Common myeloid progenitor, CD34-positive (primary cell): ENCODE measurements around the gene CISTR.

ENCODE experiments used
- CTCF ChIA-PET: fragments of 350-600 bp; sonication (Branson Sonifier 250); formaldehyde crosslinking; loops from one replicate; lab custom pipeline; 2021; ENCODE audit warnings: antibody characterized with exemption; lab: Charles Lee
- POLR2A ChIA-PET: fragments of 350-600 bp; sonication (Branson Sonifier 250); formaldehyde crosslinking; loops from one replicate; lab custom pipeline; 2021; ENCODE audit warnings: antibody characterized with exemption; lab: Charles Lee
- DNase-seq, 3 donors: peaks; one replicate each; pipeline versions ENCODE4 v3.0.0 to v3.0.0-alpha.2; 2013
- H3K27ac ChIP-seq, 2 experiments: 1 replicate in 1 of 2; 2 replicates in 1 of 2; pipeline ENCODE4 v1.7.0; 2013; ENCODE audit warnings: inconsistent platforms in 2 of 2, low read length in 2 of 2, mild to moderate bottlenecking in 2 of 2, low read depth in 1 of 2, moderate library complexity in 1 of 2; ENCODE audit not compliant: severe bottlenecking in 2 of 2, insufficient read depth in 1 of 2, poor library complexity in 1 of 2
- H3K27me3 ChIP-seq, 5 experiments: replicated peaks in 2 of 5; 1 replicate in 3 of 5; 2 replicates in 2 of 5; pipeline versions ENCODE4 v1.6.1 to v1.7.0; 2013; ENCODE audit warnings: low read length in 4 of 5, mild to moderate bottlenecking in 2 of 5, moderate library complexity in 2 of 5, inconsistent platforms in 1 of 5; ENCODE audit not compliant: insufficient read depth in 5 of 5, control insufficient read depth in 4 of 5
- H3K36me3 ChIP-seq, 4 experiments: 1 replicate in 2 of 4; 2 replicates in 2 of 4; pipeline versions ENCODE4 v1.6.1 to v1.7.0; 2013; ENCODE audit warnings: low read length in 3 of 4, control low read depth in 1 of 4, mild to moderate bottlenecking in 1 of 4; ENCODE audit not compliant: control insufficient read depth in 4 of 4, insufficient read depth in 4 of 4
- H3K4me1 ChIP-seq, 4 experiments: 1 replicate in 3 of 4; 2 replicates in 1 of 4; pipeline versions ENCODE4 v1.6.1 to v1.7.1; 2013; ENCODE audit warnings: low read length in 3 of 4, mild to moderate bottlenecking in 3 of 4, control low read depth in 1 of 4, inconsistent platforms in 1 of 4, moderate library complexity in 1 of 4; ENCODE audit not compliant: control insufficient read depth in 4 of 4, insufficient read depth in 4 of 4; ENCODE audit errors: control extremely low read depth in 1 of 4
- H3K4me3 ChIP-seq, 7 experiments: 1 replicate in 4 of 7; 2 replicates in 3 of 7; pipeline versions ENCODE4 v1.5.1 to v1.7.0; 2013; ENCODE audit warnings: mild to moderate bottlenecking in 7 of 7, low read length in 6 of 7, moderate library complexity in 6 of 7, inconsistent platforms in 2 of 7, low read depth in 2 of 7, control low read depth in 1 of 7; ENCODE audit not compliant: insufficient read depth in 4 of 7, control insufficient read depth in 1 of 7; ENCODE audit errors: extremely low read depth in 1 of 7
- H3K9me3 ChIP-seq, 5 experiments: 1 replicate in 4 of 5; 2 replicates in 1 of 5; pipeline versions ENCODE4 v1.6.1 to v1.7.1; 2013; ENCODE audit warnings: low read length in 4 of 5, mild to moderate bottlenecking in 2 of 5, inconsistent platforms in 1 of 5, low read depth in 1 of 5, moderate library complexity in 1 of 5; ENCODE audit not compliant: control insufficient read depth in 4 of 5, insufficient read depth in 2 of 5; ENCODE audit errors: control extremely low read depth in 1 of 5
- whole genome bisulfite sequencing: methylation state at CpG from one replicate; pipeline ENCODE4 v1.1.5; 2013; ENCODE audit not compliant: insufficient coverage; 5-methylcytosine and 5-hydroxymethylcytosine counted together

Gene CISTR

GRCh38 chr12:53738406-53739213, 13.2 kb downstream of the CISTR start:
- peaks cover 0 to 32% (median 17%) of the 10 kb centered on the region in 4 experiments for H3K4me1 ChIP-seq
- peak overlapping the region in 3 of 7 experiments; percentile 2 to 45 (median 33) for H3K4me3 ChIP-seq
- no peak for DNase-seq
- H3K27ac ChIP-seq, result no peak overlapping the region
- H3K9me3 ChIP-seq, result no peaks in the 10 kb centered on the region
- 6% methylated on average over 18 of the region's 32 CpGs for WGBS
- ChIA-PET CTCF (interaction anchor here (1.1 to 10.2 kb wide), 5 partner anchors 6 to 452 kb away, joined by 3 to 184 read pairs (median 8); no protein-coding TSS in a partner anchor), POLR2A (no interaction called here)
- H3K36me3 ChIP-seq, result no peaks in the 10 kb centered on the region
- H3K27me3 ChIP-seq, result peaks cover 10 to 87% (median 31%) of the 10 kb centered on the region in 5 experiments

DNA sequence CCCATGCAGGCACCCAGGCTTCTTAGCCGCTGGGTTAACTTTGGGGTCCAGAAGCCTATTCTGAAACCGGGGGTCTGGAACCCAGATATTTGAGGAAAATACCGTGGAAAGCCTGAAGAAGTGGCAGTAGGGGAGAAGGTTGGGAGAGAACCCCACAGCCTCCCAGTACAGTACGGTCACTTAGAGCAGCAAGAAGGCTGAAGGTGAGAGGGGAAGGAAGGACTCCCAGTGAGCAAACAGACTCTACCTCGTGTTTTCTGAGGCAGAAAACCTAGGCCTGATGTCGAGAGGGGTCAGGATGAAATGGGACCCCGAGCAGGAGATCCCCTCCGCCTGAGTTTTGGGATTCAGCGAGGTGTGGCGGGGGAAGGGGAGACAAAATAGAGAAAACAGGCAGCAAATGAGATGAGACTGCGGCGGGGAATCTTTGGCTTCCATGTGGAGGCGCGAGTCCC, 13.8 kb downstream of the CISTR start:
- Histone ChIP-seq H3K4me1 (peaks cover 0 to 28% (median 13%) of the 10 kb centered on the region in 4 experiments), H3K36me3 (no peaks in the 10 kb centered on the region), H3K4me3 (peak overlapping the region in 2 of 7 experiments; percentile 33 to 45), H3K27me3 (peaks cover 10 to 86% (median 30%) of the 10 kb centered on the region in 5 experiments), H3K9me3 (no peaks in the 10 kb centered on the region), H3K27ac (no peak overlapping the region)
- 28% methylated on average over 8 of the region's 14 CpGs for WGBS
- ChIA-PET POLR2A (no interaction called here), CTCF (interaction anchor here (0.7 to 10.2 kb wide), 5 partner anchors 7 to 38 kb away, joined by 3 to 184 read pairs (median 8); no protein-coding TSS in a partner anchor)
- DNase-seq, result no peak

DNA sequence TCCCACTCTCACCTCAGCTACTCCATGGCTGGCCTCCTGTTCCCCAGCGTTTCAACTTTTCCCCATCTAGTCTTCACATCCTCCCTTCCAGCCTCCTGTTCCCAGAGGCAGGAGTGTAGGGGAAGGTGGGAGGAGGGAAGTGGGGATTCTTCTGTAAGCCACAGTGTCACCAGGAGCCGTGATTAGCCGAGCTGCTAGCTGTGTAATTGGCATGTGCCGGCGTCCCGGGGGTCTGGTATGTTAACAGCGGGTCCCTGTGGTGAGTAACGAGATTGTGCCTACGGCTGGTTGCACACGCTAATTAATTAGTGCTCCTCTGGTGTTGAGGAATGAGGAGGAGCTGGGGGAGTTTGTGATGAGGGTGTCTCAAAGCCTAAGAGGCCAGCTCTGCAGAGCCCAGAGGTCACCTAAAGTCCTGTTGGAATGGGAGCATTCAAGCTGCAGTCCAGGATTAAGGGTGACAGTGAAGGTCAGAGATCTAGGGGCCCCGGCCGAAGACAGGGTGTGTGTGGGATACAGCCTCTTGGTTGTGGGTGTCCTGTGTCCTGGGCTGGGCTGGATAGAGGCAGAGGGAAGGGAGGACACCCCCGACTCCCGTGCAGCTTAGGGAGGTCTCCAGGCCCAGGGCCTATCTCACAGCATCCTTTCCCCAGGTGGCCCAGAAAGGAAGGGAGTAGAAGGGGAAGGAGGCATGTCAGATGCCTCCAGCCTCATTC, 14.5 kb downstream of the CISTR start:
- no peak for DNase-seq
- H3K27ac ChIP-seq, result no peak overlapping the region
- no peak overlapping the region for H3K4me3 ChIP-seq
- H3K4me1 ChIP-seq, result peaks cover 0 to 28% (median 13%) of the 10 kb centered on the region in 4 experiments
- H3K9me3 ChIP-seq, result no peaks in the 10 kb centered on the region
- 78% methylated on average over 13 of the region's 14 CpGs for WGBS
- ChIA-PET CTCF (interaction anchor here (0.6 to 10.2 kb wide), 8 partner anchors 7 to 38 kb away, joined by 3 to 148 read pairs (median 3); no protein-coding TSS in a partner anchor), POLR2A (interaction anchor here (1.4 kb wide), 1 partner anchor 15 kb away, joined by 4 read pairs; no protein-coding TSS in a partner anchor)
- H3K27me3 ChIP-seq, result peaks cover 10 to 81% (median 28%) of the 10 kb centered on the region in 5 experiments
- H3K36me3 ChIP-seq, result no peaks in the 10 kb centered on the region

GRCh38 chr12:53736592-53736991, 15.2 kb downstream of the CISTR start:
- Histone ChIP-seq H3K4me1 (peaks cover 0 to 28% (median 13%) of the 10 kb centered on the region in 4 experiments), H3K27ac (no peak overlapping the region), H3K4me3 (no peak overlapping the region), H3K36me3 (no peaks in the 10 kb centered on the region), H3K27me3 (peaks cover 10 to 79% (median 28%) of the 10 kb centered on the region in 5 experiments), H3K9me3 (no peaks in the 10 kb centered on the region)
- WGBS, result 91% methylated on average over 6 of the region's 6 CpGs
- DNase-seq, result no peak
- CTCF ChIA-PET, result interaction anchor here (0.6 to 10.2 kb wide), 5 partner anchors 8 to 38 kb away, joined by 3 to 148 read pairs (median 3); no protein-coding TSS in a partner anchor
- POLR2A ChIA-PET, result interaction anchor here (1.4 kb wide), 1 partner anchor 16 kb away, joined by 4 read pairs; no protein-coding TSS in a partner anchor

DNA sequence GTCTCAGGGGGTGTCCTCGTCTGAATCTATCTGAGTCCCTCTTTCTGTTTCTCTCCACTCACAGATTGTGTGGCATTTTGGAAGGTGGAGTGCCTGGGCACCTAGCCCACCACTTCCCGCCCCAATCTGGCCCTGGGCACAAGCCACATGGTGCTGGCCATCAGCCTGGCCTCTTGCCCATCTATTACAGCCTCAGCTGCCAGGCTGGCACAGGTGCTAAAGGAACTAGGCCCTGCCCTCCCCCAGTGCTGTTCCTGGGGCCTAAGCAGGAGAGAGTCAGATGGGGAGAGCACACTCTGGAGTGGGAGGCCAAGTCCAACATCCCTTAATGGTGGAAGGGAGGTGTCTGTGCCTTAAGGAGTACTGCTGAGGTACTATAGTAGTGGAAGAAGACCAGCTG, 16.2 kb downstream of the CISTR start:
- H3K27ac ChIP-seq, result no peak overlapping the region
- no peaks in the 10 kb centered on the region for H3K36me3 ChIP-seq
- no peak overlapping the region for H3K4me3 ChIP-seq
- DNase-seq, result no peak
- H3K4me1 ChIP-seq, result peaks cover 0 to 28% (median 13%) of the 10 kb centered on the region in 4 experiments
- peaks cover 6 to 73% (median 28%) of the 10 kb centered on the region in 5 experiments for H3K27me3 ChIP-seq
- WGBS, result 80% methylated on average over 1 of the region's 2 CpGs
- H3K9me3 ChIP-seq, result no peaks in the 10 kb centered on the region
- CTCF ChIA-PET, result interaction anchor here (1.0 to 10.2 kb wide), 5 partner anchors 9 to 60 kb away, joined by 3 to 148 read pairs (median 4); partner anchors contain the start of gene ATP5MC2
- POLR2A ChIA-PET, result no interaction called here

DNA sequence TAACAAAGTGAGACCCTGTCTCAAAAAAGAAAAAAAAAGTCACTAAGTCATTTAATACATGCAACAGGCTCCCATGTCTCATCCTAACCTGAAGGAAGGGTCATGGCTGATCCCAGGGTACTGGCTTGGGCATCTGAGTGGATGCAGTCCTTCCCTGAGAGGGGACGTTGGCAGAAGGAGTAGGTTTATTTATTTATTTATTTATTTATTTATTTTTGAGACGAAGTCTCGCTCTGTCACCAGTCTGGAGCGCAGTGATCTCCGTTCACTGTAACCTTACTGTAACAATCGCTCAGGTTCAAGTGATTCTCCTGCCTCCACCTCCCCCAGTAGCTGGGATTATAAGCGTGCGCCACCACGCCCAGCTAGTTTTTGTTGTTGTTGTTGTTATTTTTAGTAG, 17.4 kb downstream of the CISTR start:
- ChIA-PET CTCF (interaction anchor here (1.0 to 10.2 kb wide), 3 partner anchors 10 to 59 kb away, joined by 4 to 148 read pairs (median 5); partner anchors contain the start of gene ATP5MC2), POLR2A (interaction anchor here (0.6 kb wide), 1 partner anchor 11 kb away, joined by 3 read pairs; no protein-coding TSS in a partner anchor)
- no peak overlapping the region for H3K4me3 ChIP-seq
- peaks cover 0 to 22% (median 10%) of the 10 kb centered on the region in 4 experiments for H3K4me1 ChIP-seq
- no peak overlapping the region for H3K27ac ChIP-seq
- no CpG with 5 or more reads among the region's 9 CpGs for WGBS
- no peak for DNase-seq
- H3K27me3 ChIP-seq, result peaks cover 0 to 62% (median 20%) of the 10 kb centered on the region in 5 experiments
- no peaks in the 10 kb centered on the region for H3K9me3 ChIP-seq
- H3K36me3 ChIP-seq, result no peaks in the 10 kb centered on the region
